Measurements from ENCODE around the gene FUT2. TPM values are rescaled to one million over a fixed set of nuclear protein-coding genes. Genes with fewer than 3 reads are reported as not detected.

The FUT2 gene
- total and polyA plus RNA-seq, 2 of the 13 experiments (the other 11 are each of a cell fraction or from before 2014, with no cell fraction given), result 0.07 TPM; not detected in 1

DNA sequence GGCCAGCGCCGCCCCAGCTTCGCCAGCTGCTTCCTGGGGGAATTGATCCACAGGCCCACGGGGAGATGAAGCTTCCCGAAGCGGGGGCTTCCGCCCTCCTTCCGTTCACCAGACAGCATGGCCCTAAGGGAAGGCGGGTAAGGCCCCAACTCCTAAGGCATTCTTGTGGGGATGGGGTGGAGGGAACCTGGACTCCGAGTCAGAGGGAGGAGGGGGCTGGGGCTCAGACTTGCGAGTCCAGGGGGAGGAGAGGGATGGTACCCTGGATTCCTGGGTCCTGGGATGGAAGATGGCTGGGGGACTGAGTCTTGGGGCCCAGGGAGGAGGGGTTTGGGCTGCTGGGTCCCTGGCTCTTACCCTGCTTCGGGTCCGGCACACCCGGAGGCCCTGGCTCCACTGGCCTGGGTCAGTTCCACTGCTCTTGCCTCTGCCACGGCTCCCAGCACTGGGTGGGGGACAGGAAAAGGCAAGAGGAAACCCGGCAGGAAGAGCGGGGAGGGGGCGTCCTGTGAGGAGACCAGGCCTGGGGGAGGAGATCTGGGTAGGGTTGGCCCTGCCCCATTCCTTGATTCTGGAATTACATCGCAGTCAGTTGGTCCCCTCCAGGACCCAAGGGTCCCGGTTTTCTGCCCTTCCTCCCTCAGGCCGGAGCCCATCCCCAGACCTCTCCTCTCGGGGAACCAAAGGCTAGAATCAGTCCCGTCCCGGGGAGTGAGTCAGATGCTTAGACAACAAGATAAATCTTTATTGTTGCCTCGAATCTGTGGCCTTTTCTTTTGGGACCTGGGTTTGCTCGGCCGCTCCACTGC is 44.6 kb downstream of the FUT2 start, which contains the start of gene RASIP1 (continued):
- TF ChIP-seq, protein P1, sequence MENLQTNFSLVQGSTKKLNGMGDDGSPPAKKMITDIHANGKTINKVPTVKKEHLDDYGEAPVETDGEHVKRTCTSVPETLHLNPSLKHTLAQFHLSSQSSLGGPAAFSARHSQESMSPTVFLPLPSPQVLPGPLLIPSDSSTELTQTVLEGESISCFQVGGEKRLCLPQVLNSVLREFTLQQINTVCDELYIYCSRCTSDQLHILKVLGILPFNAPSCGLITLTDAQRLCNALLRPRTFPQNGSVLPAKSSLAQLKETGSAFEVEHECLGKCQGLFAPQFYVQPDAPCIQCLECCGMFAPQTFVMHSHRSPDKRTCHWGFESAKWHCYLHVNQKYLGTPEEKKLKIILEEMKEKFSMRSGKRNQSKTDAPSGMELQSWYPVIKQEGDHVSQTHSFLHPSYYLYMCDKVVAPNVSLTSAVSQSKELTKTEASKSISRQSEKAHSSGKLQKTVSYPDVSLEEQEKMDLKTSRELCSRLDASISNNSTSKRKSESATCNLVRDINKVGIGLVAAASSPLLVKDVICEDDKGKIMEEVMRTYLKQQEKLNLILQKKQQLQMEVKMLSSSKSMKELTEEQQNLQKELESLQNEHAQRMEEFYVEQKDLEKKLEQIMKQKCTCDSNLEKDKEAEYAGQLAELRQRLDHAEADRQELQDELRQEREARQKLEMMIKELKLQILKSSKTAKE (CRISPR knock-in tag; IDR thresholded peaks at IDR 0.05; ENCODE audit: borderline replicate concordance), result no peak
- TF ChIP-seq IKZF1 (IDR thresholded peaks at IDR 0.05) (no peak), DNMT3B (CRISPR knock-in tag; conservative IDR thresholded peaks at IDR 0.05) (no peak), FOXO1 (CRISPR knock-in tag; IDR thresholded peaks at IDR 0.05) (no peak), ZNF383 (CRISPR knock-in tag; IDR thresholded peaks at IDR 0.05; ENCODE audit: borderline replicate concordance) (no peak), ZNF773 (CRISPR knock-in tag; IDR thresholded peaks at IDR 0.05; ENCODE audit: borderline replicate concordance) (no peak)
- TF ChIP-seq, protein P2, sequence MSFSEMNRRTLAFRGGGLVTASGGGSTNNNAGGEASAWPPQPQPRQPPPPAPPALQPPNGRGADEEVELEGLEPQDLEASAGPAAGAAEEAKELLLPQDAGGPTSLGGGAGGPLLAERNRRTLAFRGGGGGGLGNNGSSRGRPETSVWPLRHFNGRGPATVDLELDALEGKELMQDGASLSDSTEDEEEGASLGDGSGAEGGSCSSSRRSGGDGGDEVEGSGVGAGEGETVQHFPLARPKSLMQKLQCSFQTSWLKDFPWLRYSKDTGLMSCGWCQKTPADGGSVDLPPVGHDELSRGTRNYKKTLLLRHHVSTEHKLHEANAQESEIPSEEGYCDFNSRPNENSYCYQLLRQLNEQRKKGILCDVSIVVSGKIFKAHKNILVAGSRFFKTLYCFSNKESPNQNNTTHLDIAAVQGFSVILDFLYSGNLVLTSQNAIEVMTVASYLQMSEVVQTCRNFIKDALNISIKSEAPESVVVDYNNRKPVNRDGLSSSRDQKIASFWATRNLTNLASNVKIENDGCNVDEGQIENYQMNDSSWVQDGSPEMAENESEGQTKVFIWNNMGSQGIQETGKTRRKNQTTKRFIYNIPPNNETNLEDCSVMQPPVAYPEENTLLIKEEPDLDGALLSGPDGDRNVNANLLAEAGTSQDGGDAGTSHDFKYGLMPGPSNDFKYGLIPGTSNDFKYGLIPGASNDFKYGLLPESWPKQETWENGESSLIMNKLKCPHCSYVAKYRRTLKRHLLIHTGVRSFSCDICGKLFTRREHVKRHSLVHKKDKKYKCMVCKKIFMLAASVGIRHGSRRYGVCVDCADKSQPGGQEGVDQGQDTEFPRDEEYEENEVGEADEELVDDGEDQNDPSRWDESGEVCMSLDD (CRISPR knock-in tag; IDR thresholded peaks at IDR 0.05; ENCODE audit: borderline replicate concordance), result no peak
- TF ChIP-seq, protein P3, sequence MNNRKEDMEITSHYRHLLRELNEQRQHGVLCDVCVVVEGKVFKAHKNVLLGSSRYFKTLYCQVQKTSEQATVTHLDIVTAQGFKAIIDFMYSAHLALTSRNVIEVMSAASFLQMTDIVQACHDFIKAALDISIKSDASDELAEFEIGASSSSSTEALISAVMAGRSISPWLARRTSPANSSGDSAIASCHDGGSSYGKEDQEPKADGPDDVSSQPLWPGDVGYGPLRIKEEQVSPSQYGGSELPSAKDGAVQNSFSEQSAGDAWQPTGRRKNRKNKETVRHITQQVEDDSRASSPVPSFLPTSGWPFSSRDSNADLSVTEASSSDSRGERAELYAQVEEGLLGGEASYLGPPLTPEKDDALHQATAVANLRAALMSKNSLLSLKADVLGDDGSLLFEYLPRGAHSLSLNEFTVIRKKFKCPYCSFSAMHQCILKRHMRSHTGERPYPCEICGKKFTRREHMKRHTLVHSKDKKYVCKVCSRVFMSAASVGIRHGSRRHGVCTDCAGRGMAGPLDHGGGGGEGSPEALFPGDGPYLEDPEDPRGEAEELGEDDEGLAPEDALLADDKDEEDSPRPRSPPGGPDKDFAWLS (CRISPR knock-in tag; IDR thresholded peaks at IDR 0.05; ENCODE audit: borderline replicate concordance), result no peak
